ENCODE data around the gene HOXA13. TPM values are rescaled to one million over a fixed set of nuclear protein-coding genes. Genes with fewer than 3 reads are reported as not detected.

The HOXA13 gene
- total RNA-seq, 3 donors from 2014 or later (not counting 1 experiment from before 2014, with no cell fraction given): not detected

GRCh38 chr7:27214239-27214950 is 14.5 kb upstream of the HOXA13 start:
- WGBS (ENCODE audit: insufficient coverage): 63% methylated on average over 8 of the region's 8 CpGs
- no peak overlapping the region for H3K4me3 Mint-ChIP-seq
- ATAC-seq (no peak), DNase-seq (no peak)
- Histone ChIP-seq H3K4me1 (ENCODE audit: control insufficient read depth, insufficient read depth, low read length) (peaks cover 9% of the 10 kb centered on the region), H3K9me3 (ENCODE audit: control insufficient read depth, insufficient read depth, low read length) (no peaks in the 10 kb centered on the region), H3K4me3 (ENCODE audit: low read length) (no peak overlapping the region), H3K27ac (ENCODE audit: low read length) (no peak overlapping the region), H3K27me3 (ENCODE audit: control insufficient read depth, insufficient read depth, low read length) (peaks cover 50% of the 10 kb centered on the region), H3K36me3 (ENCODE audit: control insufficient read depth, insufficient read depth, low read length) (no peaks in the 10 kb centered on the region)
- H3K27me3 Mint-ChIP-seq (ENCODE audit: low read depth in 2 of 2): peaks cover 79 to 90% of the 10 kb centered on the region in 2 donors
- no peak overlapping the region for H3K27ac Mint-ChIP-seq
- peaks cover 6 to 8% of the 10 kb centered on the region in 2 donors for H3K4me1 Mint-ChIP-seq
- no peaks in the 10 kb centered on the region for H3K36me3 Mint-ChIP-seq
- no peak for TF ChIP-seq CTCF (IDR thresholded peaks at IDR 0.05)
- intact Hi-C loops (cut with micrococcal nuclease): no loop called here
- H3K9me3 Mint-ChIP-seq: no peaks in the 10 kb centered on the region

- no peak overlapping the region for H3K27ac ChIP-seq (ENCODE audit: low read length)
- no peaks in the 10 kb centered on the region for H3K9me3 ChIP-seq (ENCODE audit: control insufficient read depth, insufficient read depth, low read length)
- ATAC-seq (no peak), DNase-seq (no peak)
- peaks cover 6 to 8% of the 10 kb centered on the region in 2 donors for H3K4me1 Mint-ChIP-seq
- no peak overlapping the region for H3K4me3 ChIP-seq (ENCODE audit: low read length)
- intact Hi-C loops (cut with micrococcal nuclease): no loop called here
- no peak overlapping the region for H3K27ac Mint-ChIP-seq
- H3K27me3 Mint-ChIP-seq (ENCODE audit: low read depth in 2 of 2): peaks cover 80 to 96% of the 10 kb centered on the region in 2 donors
- H3K4me1 ChIP-seq (ENCODE audit: control insufficient read depth, insufficient read depth, low read length): peaks cover 9% of the 10 kb centered on the region
- no peaks in the 10 kb centered on the region for H3K36me3 ChIP-seq (ENCODE audit: control insufficient read depth, insufficient read depth, low read length)
- WGBS (ENCODE audit: insufficient coverage): 37% methylated on average over 50 of the region's 50 CpGs
- no peaks in the 10 kb centered on the region for H3K9me3 Mint-ChIP-seq
- H3K36me3 Mint-ChIP-seq: no peaks in the 10 kb centered on the region
- no peak for TF ChIP-seq CTCF (IDR thresholded peaks at IDR 0.05)
- no peak overlapping the region for H3K4me3 Mint-ChIP-seq
- H3K27me3 ChIP-seq (ENCODE audit: control insufficient read depth, insufficient read depth, low read length): peaks cover 50% of the 10 kb centered on the region
Measured at GRCh38 chr7:27213433-27214238, 13.7 kb upstream of the HOXA13 start.

- Mint-ChIP-seq H3K36me3 (no peaks in the 10 kb centered on the region), H3K27me3 (ENCODE audit: low read depth in 2 of 2) (peaks cover 77 to 96% of the 10 kb centered on the region in 2 donors), H3K4me1 (peaks cover 6 to 8% of the 10 kb centered on the region in 2 donors), H3K4me3 (no peak overlapping the region), H3K9me3 (no peaks in the 10 kb centered on the region), H3K27ac (no peak overlapping the region)
- Histone ChIP-seq H3K27me3 (ENCODE audit: control insufficient read depth, insufficient read depth, low read length) (peaks cover 51% of the 10 kb centered on the region), H3K36me3 (ENCODE audit: control insufficient read depth, insufficient read depth, low read length) (no peaks in the 10 kb centered on the region), H3K27ac (ENCODE audit: low read length) (no peak overlapping the region), H3K4me3 (ENCODE audit: low read length) (no peak overlapping the region), H3K9me3 (ENCODE audit: control insufficient read depth, insufficient read depth, low read length) (no peaks in the 10 kb centered on the region), H3K4me1 (ENCODE audit: control insufficient read depth, insufficient read depth, low read length) (peaks cover 9% of the 10 kb centered on the region)
- WGBS (ENCODE audit: insufficient coverage): 9% methylated on average over 47 of the region's 52 CpGs
- intact Hi-C loops (cut with micrococcal nuclease): no loop called here
- ATAC-seq: no peak
- no peak for TF ChIP-seq CTCF (IDR thresholded peaks at IDR 0.05)
- DNase-seq: no peak
Measured at GRCh38 chr7:27212497-27213432, 12.9 kb upstream of the HOXA13 start.

Data from natural killer cell (primary cell).